Esophagus squamous epithelium (tissue), 4 donors: ENCODE data around the gene SOX11.

ENCODE experiments used
- CTCF ChIP-seq, 6 experiments: fragments of 450-650 bp in 4 of 6; fragments of 200-600 bp in 2 of 6; sonication (generic) in 2 of 6; IDR thresholded peaks; one replicate each; pipeline ENCODE4 v1.5.1; 2016 to 2019; ENCODE audit warnings: antibody characterized with exemption in 6 of 6, mild to moderate bottlenecking in 4 of 6, moderate library complexity in 4 of 6
- POLR2A ChIP-seq, 4 donors: fragments of 450-650 bp; IDR thresholded peaks; one replicate each; pipeline ENCODE4 v1.6.1; 2017; ENCODE audit warnings: antibody characterized with exemption in 4 of 4, mild to moderate bottlenecking in 4 of 4, moderate library complexity in 3 of 4

GRCh38 chr2:5674026-5674340 is 18.2 kb upstream of the SOX11 start:
- TF ChIP-seq CTCF (IDR thresholded peaks at IDR 0.05) (no peak), POLR2A (IDR thresholded peaks at IDR 0.05) (no peak)
